Vagina (tissue), 2 donors: ENCODE results near the gene ARMC8. TPM values are rescaled to one million over a fixed set of nuclear protein-coding genes. Genes with fewer than 3 reads are reported as not detected.
A peak's percentile ranks its signal among the peaks of the same experiment; 100 is the strongest.

Experiments
- DNase-seq, 2 donors: peaks; one replicate each; pipeline ENCODE4 v3.0.0-alpha.2; 2017; ENCODE audit errors: extremely low spot score in 2 of 2
- H3K27ac ChIP-seq: fragments of 200-600 bp; sonication (generic); one replicate; pipeline ENCODE4 v1.5.1; 2019
- H3K27me3 ChIP-seq: fragments of 200-600 bp; sonication (generic); one replicate; pipeline ENCODE4 v1.5.1; 2019
- H3K36me3 ChIP-seq, 2 donors: fragments of 200-600 bp; sonication (generic); one replicate each; pipeline ENCODE4 v1.5.1; 2017 to 2019
- H3K4me1 ChIP-seq: fragments of 200-600 bp; sonication (generic); one replicate; pipeline ENCODE4 v1.5.1; 2019
- H3K4me3 ChIP-seq, 2 donors: fragments of 200-600 bp; sonication (generic); 1 replicate in 1 of 2; 2 replicates in 1 of 2; pipeline ENCODE4 v1.5.1; 2016 to 2019
- H3K9me3 ChIP-seq: fragments of 200-600 bp; sonication (generic); one replicate; pipeline ENCODE4 v1.5.1; 2019
- CTCF ChIP-seq, 3 experiments: fragments of 450-650 bp in 2 of 3; fragments of 200-600 bp in 1 of 3; sonication (generic) in 1 of 3; IDR thresholded peaks; one replicate each; pipeline ENCODE4 v1.5.1; 2017 to 2019; ENCODE audit warnings: antibody characterized with exemption in 3 of 3, mild to moderate bottlenecking in 2 of 3, moderate library complexity in 2 of 3
- POLR2A ChIP-seq, 2 donors: fragments of 450-650 bp; IDR thresholded peaks; one replicate each; pipeline ENCODE4 v1.6.1; 2017; ENCODE audit warnings: antibody characterized with exemption in 2 of 2, mild to moderate bottlenecking in 2 of 2, moderate library complexity in 2 of 2
- POLR2AphosphoS5 ChIP-seq, 2 donors: sonication (generic); formaldehyde crosslinking; IDR thresholded peaks; one replicate each; pipeline ENCODE4 v1.9.0; 2017; ENCODE audit warnings: antibody characterized with exemption in 2 of 2, mild to moderate bottlenecking in 2 of 2, low read depth in 1 of 2; ENCODE audit not compliant: insufficient read depth in 1 of 2
- intact Hi-C: fragments of 100-400 bp; cut with DNase I; formaldehyde crosslinking; loops from one replicate; pipeline ENCODE4 v1.15.1; 2023
- total RNA-seq: library from RNA; depleted of rRNA; stranded (reverse); fragments of >200 nt; gene quantifications from one replicate; pipeline ENCODE4 v1.2.3, GENCODE V29; 2016

The ARMC8 gene
- total RNA-seq, 1 donor from 2014 or later: 55.0 TPM

GRCh38 chr3:138173769-138174420, 13.2 kb upstream of the ARMC8 start:
- intact Hi-C loops: no loop called here

GRCh38 chr3:138174421-138175131, 12.5 kb upstream of the ARMC8 start, which contains the start of gene DBR1:
DBR1 (minus strand) TSS chr3:138174921; CDS start chr3:138174795, 126 bp downstream.
- Histone ChIP-seq H3K27me3 (no peaks in the 10 kb centered on the region), H3K4me3 (peak within 1 kb of the TSS; percentile 80 to 93), H3K9me3 (no peaks in the 10 kb centered on the region), H3K27ac (peak within 1 kb of the TSS; percentile 87), H3K4me1 (peaks cover 20% of the 10 kb centered on the region), H3K36me3 (peaks cover 0 to 3% of the 10 kb centered on the region in 2 donors)
- TF ChIP-seq CTCF (IDR thresholded peaks at IDR 0.05) (peak in 1 of 3 experiments; percentile 29), POLR2A (IDR thresholded peaks at IDR 0.05) (peak in 1 of 2 donors; percentile 27), POLR2AphosphoS5 (IDR thresholded peaks at IDR 0.05; ENCODE audit: insufficient read depth in 1 of 2, low read depth in 1 of 2) (peak; percentile 80 to 84)
- intact Hi-C loops: no loop called here
- DNase-seq: peak in 1 of 2 donors; percentile 88

More at GRCh38 chr3:138173769-138174420, 13.2 kb upstream of the ARMC8 start:
- peak overlapping the region; percentile 80 to 93 for H3K4me3 ChIP-seq
- no peak for DNase-seq
- H3K27me3 ChIP-seq: no peaks in the 10 kb centered on the region
- H3K36me3 ChIP-seq: peaks cover 0 to 8% of the 10 kb centered on the region in 2 donors
- H3K4me1 ChIP-seq: peaks cover 20% of the 10 kb centered on the region
- H3K9me3 ChIP-seq: no peaks in the 10 kb centered on the region
- TF ChIP-seq POLR2A (IDR thresholded peaks at IDR 0.05) (no peak), CTCF (IDR thresholded peaks at IDR 0.05) (no peak), POLR2AphosphoS5 (IDR thresholded peaks at IDR 0.05; ENCODE audit: insufficient read depth in 1 of 2, low read depth in 1 of 2) (no peak)
- peak overlapping the region; percentile 87 for H3K27ac ChIP-seq

- no peaks in the 10 kb centered on the region for H3K27me3 ChIP-seq
- no peak overlapping the region for H3K27ac ChIP-seq
- H3K4me3 ChIP-seq: no peak overlapping the region
- TF ChIP-seq CTCF (IDR thresholded peaks at IDR 0.05): no peak
- no peak for TF ChIP-seq POLR2A (IDR thresholded peaks at IDR 0.05)
- no peak for TF ChIP-seq POLR2AphosphoS5 (IDR thresholded peaks at IDR 0.05; ENCODE audit: insufficient read depth in 1 of 2, low read depth in 1 of 2)
- H3K4me1 ChIP-seq: no peaks in the 10 kb centered on the region
- DNase-seq: no peak
- intact Hi-C loops: no loop called here
- no peaks in the 10 kb centered on the region for H3K9me3 ChIP-seq
- no peaks in the 10 kb centered on the region for H3K36me3 ChIP-seq
These were observed 6.6 kb upstream of the ARMC8 start for GRCh38 chr3:138180375-138181029.

- no peaks in the 10 kb centered on the region for H3K9me3 ChIP-seq
- TF ChIP-seq POLR2AphosphoS5 (IDR thresholded peaks at IDR 0.05; ENCODE audit: insufficient read depth in 1 of 2, low read depth in 1 of 2) (no peak), CTCF (IDR thresholded peaks at IDR 0.05) (no peak), POLR2A (IDR thresholded peaks at IDR 0.05) (no peak)
- no peaks in the 10 kb centered on the region for H3K27me3 ChIP-seq
- H3K27ac ChIP-seq: no peak overlapping the region
- peaks cover 27% of the 10 kb centered on the region for H3K4me1 ChIP-seq
- no peaks in the 10 kb centered on the region for H3K36me3 ChIP-seq
- no peak for DNase-seq
- intact Hi-C loops: no loop called here
- H3K4me3 ChIP-seq: no peak overlapping the region
These were observed 2.1 kb upstream of the ARMC8 start for GRCh38 chr3:138184994-138185393.
